UCSD-AML1 (cell line): ENCODE data around the gene RPL32.

ENCODE experiments used
- DNase-seq: peaks from one replicate; lab custom pipeline; 2025; ENCODE audit not compliant: unreplicated experiment; lab: John Stamatoyannopoulos, UW

The RPL32 gene

DNA sequence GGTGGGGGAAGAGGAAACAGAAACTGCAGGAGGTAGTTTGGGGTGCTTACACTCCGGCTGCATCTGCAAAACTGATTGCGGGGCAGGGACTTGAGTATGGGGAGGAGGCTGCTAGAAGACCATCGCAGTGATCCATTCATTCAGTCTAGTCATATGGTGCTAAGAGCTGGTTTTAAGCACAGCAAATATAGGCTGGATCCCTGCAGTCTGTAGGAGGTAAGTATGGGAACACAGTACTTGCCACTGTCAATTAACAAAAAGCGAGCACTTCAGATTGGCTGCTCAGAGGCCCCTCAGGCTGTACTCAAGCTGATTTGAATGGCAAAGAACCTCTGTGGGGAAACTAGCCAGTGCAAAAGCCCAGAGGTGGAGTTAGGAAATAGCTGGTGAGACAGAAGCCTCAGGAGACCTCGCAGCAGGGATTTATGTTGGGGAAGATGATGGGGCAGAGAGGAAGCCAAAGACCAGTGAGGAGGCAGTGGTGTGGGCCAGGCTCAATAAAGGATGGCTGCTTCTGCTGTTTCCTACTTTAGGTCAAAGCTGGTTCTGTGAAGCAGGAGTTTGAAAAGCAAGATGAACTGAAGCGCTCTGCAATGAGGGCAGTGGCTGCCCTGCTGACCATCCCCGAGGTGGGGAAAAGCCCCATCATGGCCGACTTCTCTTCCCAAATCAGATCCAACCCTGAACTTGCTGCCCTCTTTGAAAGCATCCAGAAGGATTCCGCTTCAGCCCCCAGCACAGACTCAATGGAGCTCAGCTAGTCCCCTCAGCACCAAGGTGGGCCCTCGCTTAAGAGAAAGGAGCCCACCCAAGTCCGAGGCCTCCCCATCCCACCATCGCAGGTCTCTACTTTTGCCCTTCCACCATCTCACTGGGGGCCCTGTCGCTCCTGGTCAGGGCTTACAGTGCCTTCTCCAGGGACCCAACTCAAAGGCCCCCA, 7.9 kb downstream of the RPL32 start:
- no peak for DNase-seq

DNA sequence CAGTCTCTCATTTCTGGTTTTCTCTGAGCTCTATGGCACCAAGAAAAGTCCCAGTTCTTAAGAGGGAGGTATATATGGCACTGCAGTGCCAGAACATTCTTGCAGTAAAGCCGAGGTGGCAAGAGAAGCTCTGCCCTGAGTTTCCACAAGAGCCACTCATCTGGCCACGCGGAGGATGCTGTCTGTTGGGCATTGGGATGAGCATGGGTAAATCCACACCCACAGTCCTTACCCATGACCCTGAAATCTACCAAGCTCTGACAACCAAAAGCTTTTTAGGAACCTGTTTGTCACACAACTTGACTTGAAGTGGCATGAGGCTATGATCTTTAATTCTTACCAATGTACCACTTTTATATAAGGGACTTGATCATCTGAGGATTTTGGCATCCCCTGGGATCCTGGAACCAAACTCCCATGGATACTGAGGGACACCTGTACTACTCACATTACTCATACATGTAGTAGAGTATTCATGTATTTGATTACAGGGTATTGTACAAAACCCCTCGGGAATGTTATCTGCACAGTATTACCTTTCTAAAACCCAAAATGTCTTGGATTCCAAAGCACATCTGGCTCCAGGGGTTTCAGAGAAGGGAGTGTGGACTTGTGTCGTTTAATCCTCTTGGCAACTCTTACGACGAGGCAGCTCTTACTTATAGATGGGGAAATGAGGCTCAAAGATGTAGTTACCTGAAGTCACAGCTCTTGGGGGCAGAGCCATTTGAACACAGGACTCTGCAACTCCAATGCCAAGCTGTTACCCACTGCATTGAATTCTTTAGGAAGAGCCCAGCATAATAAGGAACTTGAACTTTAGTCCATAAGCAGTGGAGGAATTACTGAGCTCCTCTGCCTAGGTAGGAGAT, 8.8 kb downstream of the RPL32 start:
- no peak for DNase-seq

DNA sequence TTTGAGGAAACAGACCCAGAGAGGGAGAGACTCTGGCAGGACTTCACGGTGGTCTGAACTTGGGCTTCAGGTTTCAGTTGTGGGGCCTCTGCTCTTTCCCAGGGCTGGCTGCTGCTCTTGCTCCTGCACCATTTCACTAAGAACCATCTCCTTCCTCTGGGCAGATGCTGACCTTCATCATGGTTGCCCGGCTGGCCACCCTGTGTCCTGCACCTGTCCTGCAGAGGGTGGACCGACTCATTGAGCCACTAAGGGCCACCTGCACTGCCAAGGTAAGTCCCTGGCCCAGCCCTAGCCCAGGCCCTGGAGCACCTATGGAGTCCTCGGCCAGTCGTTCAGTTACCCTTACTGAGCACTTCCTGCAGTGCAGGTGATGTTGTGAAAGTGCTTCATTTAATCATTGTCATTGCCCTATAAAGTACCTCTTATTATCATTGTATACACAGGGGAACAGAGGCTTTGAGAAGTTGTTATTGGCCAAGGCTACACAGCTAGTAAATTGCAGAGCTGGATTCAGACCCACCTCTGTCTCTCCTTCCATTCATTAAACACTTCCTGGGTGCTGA, 10.0 kb downstream of the RPL32 start:
- DNase-seq, result no peak

DNA sequence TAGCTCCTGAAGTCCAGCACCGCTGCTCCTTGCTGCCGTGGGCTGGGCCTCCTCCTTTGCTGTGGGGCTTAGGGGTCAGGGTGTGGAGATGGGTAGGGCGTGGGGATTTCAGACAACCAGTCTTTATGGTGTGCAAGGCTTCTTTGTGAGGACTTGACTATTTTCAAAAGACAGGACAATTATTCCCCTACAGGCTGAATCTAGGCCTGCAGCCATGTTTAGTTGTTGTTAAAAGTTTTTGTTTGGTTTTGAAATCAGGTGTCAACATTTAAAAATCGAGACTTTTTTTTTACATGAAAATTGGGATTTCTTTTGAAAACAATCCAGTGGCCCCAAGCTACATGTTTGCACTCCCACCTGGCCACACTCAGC, 10.6 kb downstream of the RPL32 start:
- DNase-seq, result no peak

DNA sequence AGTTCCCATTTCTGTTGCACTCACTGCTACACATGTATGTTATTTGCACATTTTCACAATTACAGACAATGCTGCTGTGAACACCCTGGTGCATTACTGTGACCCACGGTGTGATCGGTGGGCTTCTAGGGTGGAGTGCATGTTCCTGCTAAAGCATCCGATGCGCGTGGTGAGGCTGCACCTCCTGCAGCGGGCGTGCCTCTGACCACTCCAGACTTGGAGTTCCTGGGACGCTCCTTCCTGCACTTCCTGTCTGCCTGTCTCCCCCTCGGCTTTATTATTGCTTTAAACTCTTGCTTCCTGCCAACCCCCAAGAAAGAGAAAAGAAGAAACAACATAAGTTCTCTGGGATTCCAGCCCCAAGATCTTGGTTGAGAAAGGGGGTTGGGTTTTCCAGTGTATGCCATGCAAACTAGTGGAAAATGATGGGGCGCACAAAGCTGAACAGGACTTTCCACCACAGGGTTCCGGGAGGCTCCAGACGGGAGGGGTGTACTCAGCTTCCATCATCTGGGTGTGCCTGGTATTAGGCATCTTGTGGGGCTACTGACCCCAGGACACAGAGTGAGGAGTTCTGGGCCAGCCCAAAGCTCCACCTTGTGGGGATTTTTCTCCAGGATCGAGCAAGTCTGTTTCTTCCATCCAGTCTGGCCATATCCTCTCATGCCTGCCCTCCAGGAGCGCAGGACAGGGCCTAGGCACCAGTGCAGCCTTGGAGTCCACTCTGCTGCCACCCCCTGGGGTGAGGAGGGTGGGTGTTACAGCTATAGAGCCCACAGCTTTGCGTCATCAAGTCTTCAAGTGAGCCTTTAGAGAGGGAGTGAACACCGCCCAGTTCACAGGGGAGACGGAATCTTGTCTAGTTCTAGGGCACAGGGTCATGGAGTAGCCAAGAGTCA, 11.2 kb downstream of the RPL32 start:
- DNase-seq, result no peak

DNA sequence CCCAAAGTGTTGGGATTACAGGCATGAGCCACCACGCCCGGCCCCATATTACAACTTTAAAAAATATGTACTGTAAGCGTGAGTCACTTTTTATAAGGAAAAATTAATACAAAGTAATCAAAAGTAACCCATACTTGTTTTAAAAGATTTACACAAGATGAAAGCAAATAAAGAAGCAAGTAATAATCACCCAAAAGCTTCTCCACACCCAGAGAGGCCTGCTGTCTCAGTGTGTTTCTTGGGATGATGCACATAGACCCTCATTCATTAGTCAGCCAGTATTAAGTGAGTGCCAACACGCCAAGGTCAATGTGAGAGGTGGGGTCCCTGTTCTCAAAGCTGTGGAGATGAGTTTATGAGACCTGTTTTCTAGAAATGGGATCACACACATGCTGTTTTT, 12.0 kb downstream of the RPL32 start:
- DNase-seq, result no peak

DNA sequence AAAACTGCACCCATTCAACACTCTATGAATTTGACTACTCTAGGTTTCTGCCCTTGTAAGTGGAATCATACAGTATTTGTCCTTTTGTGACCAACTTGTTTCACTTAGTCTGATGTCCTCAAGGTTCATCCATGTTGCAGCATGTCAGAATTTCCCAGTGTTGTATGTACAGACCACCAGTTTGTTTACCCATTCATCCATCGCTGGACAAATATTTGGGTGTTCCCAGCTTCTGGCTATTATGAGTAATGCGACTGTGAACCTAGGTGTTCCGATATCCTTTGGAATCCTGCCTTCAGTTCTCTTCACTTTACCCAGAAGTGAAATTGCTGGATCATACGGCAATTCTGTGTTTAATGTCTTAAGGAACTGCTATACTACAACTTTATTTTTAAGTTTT, 12.6 kb downstream of the RPL32 start:
- no peak for DNase-seq

DNA sequence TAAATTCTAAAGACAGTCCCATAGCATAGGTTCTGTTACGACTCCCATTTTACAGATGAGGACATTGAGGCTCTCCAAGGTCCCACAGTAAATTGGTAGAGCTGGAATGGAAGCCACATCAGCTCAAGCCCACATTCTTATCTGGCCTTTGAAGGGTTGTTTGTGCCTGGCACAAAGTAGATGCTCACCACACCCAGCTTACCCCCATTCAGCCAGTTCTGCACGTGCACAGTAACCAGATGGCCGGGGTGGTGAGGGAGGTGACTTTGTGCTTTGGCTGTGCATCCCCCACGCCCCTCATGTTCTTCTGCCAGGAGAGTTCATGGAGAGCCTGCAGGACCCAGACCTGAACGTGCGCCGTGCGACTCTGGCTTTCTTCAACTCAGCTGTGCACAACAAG, 16.2 kb downstream of the RPL32 start:
- no peak for DNase-seq

DNA sequence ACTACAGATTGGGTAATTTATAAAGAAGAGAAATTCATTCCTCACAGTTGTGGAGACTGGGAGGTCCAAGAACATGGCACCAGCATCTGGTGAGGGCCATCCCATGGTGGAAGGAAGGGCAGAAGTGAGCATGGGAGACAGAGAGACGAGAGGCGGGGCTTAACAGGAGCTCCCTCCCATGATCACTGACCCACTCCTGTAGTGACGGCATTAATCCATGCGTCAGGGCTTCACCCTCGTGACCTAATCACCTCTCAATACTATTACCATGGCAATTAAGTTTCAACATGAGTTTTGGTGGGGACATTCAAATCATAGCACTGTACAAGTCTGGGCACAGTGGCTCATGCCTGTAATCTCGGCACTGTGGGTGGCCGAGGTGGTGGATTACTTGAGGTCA, 17.1 kb downstream of the RPL32 start:
- DNase-seq, result no peak

DNA sequence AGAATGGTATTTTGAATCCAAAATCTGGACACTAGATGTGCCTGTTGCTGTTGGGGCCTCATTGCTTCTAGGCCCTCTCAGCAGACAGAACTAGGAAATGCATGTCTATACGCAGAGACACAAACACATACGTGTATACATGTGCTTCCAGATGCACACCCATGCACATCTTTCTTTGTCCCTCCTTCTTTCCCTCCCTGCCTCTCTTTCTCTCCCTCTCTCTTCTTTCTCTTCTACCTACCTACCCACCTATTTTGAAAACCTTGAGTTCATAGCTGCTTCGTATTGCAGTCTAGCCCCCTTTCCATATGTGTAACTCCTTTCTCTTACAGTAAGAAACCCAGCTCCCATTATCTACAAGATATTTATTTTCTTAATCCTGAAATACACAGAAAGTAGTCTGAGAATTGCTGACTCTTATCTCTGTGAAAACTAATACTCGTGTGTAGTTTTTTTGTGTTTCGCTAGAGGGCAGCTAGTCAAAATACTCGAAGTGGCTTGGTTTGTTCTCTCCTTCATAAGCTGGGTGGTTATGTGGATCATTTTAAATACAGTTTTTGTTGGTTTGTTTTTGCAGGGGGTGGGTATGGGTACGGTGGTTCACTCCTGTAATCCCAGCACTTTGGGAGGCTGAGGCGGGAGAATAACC, 18.5 kb downstream of the RPL32 start:
- no peak for DNase-seq

DNA sequence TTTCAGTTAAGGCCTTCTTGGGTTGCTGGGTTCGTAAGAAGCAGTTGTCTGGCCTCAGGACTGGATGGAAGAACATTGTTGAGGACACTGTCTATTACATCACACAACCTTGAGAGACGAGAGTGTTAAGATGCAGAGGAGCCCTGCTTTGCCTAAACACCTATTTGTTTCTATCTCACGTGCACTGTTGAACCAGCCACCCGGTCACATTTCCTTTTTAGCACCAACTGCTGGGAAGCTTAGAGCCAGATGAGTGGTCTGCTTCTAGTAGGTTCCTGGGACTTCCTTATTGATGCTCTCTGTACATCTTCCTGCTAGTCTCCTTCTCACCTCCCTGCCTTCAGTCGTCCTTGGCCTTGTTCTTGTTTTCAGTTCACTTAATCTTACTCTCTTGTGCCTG, 22.6 kb downstream of the RPL32 start:
- no peak for DNase-seq

DNA sequence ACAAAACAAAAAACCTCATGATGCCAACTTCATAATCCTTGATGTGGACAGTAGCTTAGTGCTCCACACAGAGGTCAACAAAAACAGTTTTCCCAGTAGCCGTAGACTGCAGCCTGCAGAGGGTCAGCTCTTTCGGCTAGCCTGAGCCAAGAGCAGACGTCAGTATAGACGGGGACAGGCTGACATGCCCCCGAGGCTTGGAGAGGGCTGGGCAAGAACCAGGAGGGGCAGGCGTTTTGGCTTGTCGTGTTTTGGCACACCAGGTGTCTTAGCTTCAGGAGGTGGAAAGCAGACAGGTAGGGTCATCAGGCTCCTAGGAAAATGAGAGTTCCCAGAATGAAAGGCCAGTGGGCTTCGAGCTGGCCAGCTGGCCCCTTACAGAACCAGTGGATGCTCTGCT, 23.1 kb downstream of the RPL32 start:
- DNase-seq, result no peak

DNA sequence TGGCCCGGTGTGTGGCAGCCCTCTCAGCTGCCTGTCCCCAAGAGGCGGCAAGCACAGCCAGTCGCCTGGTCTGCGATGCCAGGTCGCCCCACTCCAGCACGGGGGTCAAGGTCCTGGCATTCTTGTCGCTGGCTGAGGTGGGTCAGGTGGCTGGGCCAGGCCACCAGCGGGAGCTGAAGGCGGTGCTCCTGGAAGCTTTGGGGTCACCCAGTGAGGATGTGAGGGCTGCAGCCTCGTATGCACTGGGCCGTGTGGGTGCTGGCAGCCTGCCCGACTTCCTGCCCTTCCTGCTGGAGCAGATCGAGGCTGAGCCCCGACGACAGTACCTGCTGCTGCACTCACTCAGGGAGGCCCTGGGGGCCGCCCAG, 24.0 kb downstream of the RPL32 start:
- DNase-seq, result peak; percentile 39

DNA sequence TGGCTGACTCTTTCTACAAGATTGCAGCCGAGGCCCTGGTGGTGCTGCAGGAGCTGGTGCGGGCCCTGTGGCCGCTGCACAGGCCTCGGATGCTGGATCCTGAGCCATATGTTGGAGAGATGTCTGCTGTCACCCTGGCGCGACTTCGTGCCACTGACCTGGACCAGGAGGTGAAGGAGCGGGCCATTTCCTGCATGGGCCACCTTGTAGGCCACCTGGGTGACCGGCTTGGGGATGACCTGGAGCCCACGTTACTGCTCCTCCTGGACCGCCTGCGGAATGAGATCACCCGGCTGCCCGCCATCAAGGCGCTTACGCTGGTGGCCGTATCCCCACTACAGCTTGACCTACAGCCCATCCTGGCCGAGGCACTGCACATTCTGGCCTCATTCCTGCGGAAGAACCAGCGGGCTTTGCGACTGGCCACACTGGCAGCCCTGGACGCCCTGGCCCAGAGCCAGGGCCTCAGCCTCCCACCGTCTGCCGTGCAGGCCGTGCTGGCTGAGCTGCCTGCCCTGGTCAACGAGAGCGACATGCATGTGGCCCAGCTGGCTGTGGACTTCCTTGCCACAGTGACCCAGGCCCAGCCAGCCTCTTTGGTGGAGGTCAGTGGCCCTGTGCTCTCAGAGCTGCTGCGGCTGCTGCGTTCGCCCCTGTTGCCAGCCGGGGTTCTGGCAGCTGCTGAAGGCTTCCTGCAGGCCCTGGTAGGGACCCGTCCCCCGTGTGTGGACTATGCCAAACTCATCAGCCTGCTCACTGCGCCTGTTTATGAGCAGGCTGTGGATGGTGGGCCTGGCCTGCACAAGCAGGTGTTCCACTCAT, 24.6 kb downstream of the RPL32 start:
- no peak for DNase-seq

DNA sequence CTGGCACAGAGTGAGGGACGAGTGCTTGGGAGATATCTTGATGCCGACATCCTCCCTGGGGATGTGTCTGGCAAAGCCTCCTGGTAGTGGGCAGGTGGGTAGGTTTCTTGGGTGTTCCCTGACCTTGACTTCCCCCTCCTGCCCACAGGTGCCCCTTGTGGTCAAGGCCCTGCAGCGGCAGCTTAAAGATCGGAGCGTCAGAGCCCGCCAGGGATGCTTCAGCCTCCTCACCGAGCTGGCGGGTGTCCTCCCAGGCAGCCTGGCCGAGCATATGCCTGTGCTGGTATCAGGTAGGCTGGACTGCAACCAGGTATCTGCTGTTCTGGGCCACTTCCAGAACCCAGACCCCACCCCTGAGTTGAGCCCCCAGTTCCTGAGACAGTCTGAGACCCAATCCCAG, 25.6 kb downstream of the RPL32 start:
- DNase-seq, result no peak

DNA sequence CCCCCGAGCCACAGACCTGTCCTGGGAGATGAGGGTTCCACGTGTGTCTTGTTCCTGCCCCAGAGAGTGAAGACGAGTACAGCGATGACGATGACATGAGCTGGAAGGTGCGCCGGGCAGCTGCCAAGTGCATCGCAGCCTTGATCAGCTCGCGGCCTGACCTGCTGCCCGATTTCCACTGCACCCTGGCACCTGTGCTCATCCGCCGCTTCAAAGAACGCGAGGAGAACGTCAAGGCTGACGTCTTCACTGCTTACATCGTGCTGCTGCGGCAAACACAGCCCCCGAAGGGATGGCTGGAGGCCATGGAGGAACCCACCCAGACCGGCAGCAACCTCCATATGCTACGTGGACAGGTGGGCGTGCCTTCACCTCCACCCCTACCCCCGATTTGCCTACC, 26.3 kb downstream of the RPL32 start:
- DNase-seq, result no peak

DNA sequence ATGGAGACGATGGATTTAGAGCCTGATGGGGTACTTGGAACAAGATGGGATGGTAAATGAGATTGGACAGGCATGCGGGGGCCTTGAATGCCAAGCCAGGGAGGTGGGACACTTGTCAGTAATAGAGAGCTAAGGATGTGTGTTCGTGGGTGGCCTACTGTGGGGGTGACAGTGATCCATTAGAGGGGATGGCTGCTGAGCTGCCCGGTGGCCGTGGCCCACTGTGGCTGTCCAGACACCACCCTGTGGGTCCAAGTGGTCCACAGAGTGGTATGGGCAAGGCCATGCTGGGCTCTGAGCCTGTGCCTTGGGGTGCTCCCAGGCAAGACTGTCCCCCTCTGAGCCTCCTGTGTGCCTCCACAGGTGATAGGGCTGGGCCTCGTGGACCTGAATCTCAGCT, 27.4 kb downstream of the RPL32 start:
- DNase-seq, result no peak

DNA sequence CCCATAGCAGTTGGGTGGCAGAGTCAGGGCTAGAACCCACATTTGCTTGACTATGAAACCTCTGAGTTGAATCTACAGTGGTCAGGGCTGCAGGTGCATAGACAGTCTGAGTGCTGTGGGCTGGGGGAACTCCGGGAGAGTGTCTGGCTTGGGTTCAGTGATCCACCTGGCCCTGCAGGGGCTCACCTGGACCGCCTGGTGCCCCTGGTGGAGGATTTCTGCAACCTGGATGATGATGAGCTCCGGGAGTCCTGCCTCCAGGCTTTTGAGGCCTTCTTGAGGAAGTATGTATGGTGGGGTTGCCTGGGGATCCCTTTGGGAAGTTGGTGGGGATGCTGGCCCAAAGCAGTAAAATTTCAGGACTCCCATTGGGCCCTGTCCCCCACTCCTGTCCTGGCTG, 28.6 kb downstream of the RPL32 start:
- no peak for DNase-seq

DNA sequence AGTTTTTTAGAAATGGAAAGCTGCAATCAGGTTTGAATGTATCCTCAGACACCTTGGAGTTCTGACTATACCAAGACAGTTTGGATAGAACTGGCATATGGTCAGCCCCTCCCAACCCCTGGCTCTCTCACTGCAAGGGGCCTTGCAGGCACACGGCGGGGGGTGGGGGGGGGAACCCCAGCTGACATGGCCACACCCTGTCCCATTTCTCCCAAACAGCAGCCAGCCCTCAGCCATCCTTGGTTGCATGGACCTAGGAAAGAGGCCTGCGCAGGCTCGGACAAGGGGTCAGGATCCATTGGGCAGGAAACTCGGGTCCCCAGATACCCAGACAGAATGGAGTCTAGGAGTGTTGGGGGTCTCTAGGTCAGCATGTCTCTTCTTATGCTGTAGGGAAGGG, 30.4 kb downstream of the RPL32 start:
- no peak for DNase-seq
